Prostate gland (tissue), 2 donors: ENCODE results near the gene NPC1. TPM values are rescaled to one million over a fixed set of nuclear protein-coding genes. Genes with fewer than 3 reads are reported as not detected.

Source experiments
- DNase-seq: peaks from one replicate; pipeline ENCODE4 v3.0.0-alpha.2; 2019; ENCODE audit warnings: low spot score
- H3K27ac ChIP-seq, 2 donors: fragments of 200-600 bp; sonication (generic); 2 replicates each; pipeline ENCODE4 v1.5.1; 2017 to 2019
- H3K27me3 ChIP-seq: fragments of 200-600 bp; sonication (generic); replicated peaks from 2 replicates; pipeline ENCODE4 v1.5.1; 2019; ENCODE audit not compliant: insufficient read depth
- H3K36me3 ChIP-seq, 2 donors: fragments of 200-600 bp; sonication (generic); 1 replicate in 1 of 2; 2 replicates in 1 of 2; pipeline versions ENCODE4 v1.5.1 to v1.8.1; 2017 to 2019
- H3K4me1 ChIP-seq: fragments of 200-600 bp; sonication (generic); replicated peaks from 2 replicates; pipeline ENCODE4 v1.5.1; 2019
- H3K4me3 ChIP-seq, 2 donors: fragments of 200-600 bp; sonication (generic); 2 replicates each; pipeline ENCODE4 v1.5.1; 2017 to 2019
- H3K9me3 ChIP-seq: fragments of 200-600 bp; sonication (generic); 2 replicates; pipeline ENCODE4 v1.5.1; 2017
- CTCF ChIP-seq, 4 experiments: fragments of 200-600 bp in 2 of 4; fragments of 450-650 bp in 2 of 4; sonication (generic) in 2 of 4; IDR thresholded peaks; 1 replicate in 3 of 4; 2 replicates in 1 of 4; pipeline ENCODE4 v1.5.1; 2016 to 2019; ENCODE audit warnings: antibody characterized with exemption in 4 of 4, mild to moderate bottlenecking in 2 of 4, moderate library complexity in 2 of 4
- POLR2A ChIP-seq: fragments of 450-650 bp; IDR thresholded peaks from one replicate; pipeline ENCODE4 v1.6.1; 2016; ENCODE audit warnings: antibody characterized with exemption, mild to moderate bottlenecking
- POLR2AphosphoS5 ChIP-seq: sonication (generic); formaldehyde crosslinking; IDR thresholded peaks from one replicate; pipeline ENCODE4 v1.6.1; 2017; ENCODE audit warnings: antibody characterized with exemption
- WGBS: methylation state at CpG from one replicate; pipeline ENCODE4 v1.1.5; 2018; 5-methylcytosine and 5-hydroxymethylcytosine counted together
- intact Hi-C: fragments of 100-400 bp; cut with DNase I; formaldehyde crosslinking; loops from one replicate; pipeline ENCODE4 v1.14.2; 2022
- total RNA-seq, 2 donors: library from RNA; depleted of rRNA; stranded (reverse); fragments of >200 nt; gene quantifications; one replicate each; pipeline ENCODE4 v1.1.0, GENCODE V29; 2016

NPC1 gene
- total RNA-seq, 2 donors from 2014 or later: 32.0 to 63.5 TPM

- no peaks in the 10 kb centered on the region for H3K27me3 ChIP-seq
- intact Hi-C loops: no loop called here
- no peak for DNase-seq
- H3K36me3 ChIP-seq: no peaks in the 10 kb centered on the region
- no peaks in the 10 kb centered on the region for H3K9me3 ChIP-seq
- WGBS: 82% methylated on average over 1 of the region's 1 CpG
- no peak overlapping the region for H3K27ac ChIP-seq
- H3K4me3 ChIP-seq: no peak overlapping the region
- no peaks in the 10 kb centered on the region for H3K4me1 ChIP-seq
- TF ChIP-seq CTCF (IDR thresholded peaks at IDR 0.05) (no peak), POLR2AphosphoS5 (no peak), POLR2A (no peak)
Measured at GRCh38 chr18:23632615-23633014, 46.3 kb upstream of the NPC1 start.

- no peak for DNase-seq
- no peak overlapping the region for H3K4me3 ChIP-seq
- TF ChIP-seq POLR2AphosphoS5 (no peak), CTCF (IDR thresholded peaks at IDR 0.05) (no peak), POLR2A (no peak)
- 46% methylated on average over 11 of the region's 11 CpGs for WGBS
- H3K27ac ChIP-seq: no peak overlapping the region
- intact Hi-C loops: no loop called here
- H3K36me3 ChIP-seq: no peaks in the 10 kb centered on the region
- peaks cover 6% of the 10 kb centered on the region for H3K4me1 ChIP-seq
- H3K9me3 ChIP-seq: no peaks in the 10 kb centered on the region
- H3K27me3 ChIP-seq: no peaks in the 10 kb centered on the region
Measured at GRCh38 chr18:23631746-23632145, 45.4 kb upstream of the NPC1 start.

- Histone ChIP-seq H3K4me1 (peaks cover 6% of the 10 kb centered on the region), H3K36me3 (no peaks in the 10 kb centered on the region), H3K4me3 (no peak overlapping the region), H3K27ac (no peak overlapping the region), H3K9me3 (no peaks in the 10 kb centered on the region), H3K27me3 (no peaks in the 10 kb centered on the region)
- no peak for DNase-seq
- 98% methylated on average over 5 of the region's 5 CpGs for WGBS
- intact Hi-C loops: no loop called here
- TF ChIP-seq POLR2AphosphoS5 (no peak), POLR2A (no peak), CTCF (IDR thresholded peaks at IDR 0.05) (no peak)
Measured at GRCh38 chr18:23631312-23631711, 45.0 kb upstream of the NPC1 start.

- H3K9me3 ChIP-seq: no peaks in the 10 kb centered on the region
- peaks cover 6% of the 10 kb centered on the region for H3K4me1 ChIP-seq
- intact Hi-C loops: loop anchor here (10.0 kb wide), 1 partner anchor 285 kb away; no protein-coding TSS in a partner anchor
- H3K4me3 ChIP-seq: no peak overlapping the region
- no peak overlapping the region for H3K27ac ChIP-seq
- no peak for DNase-seq
- WGBS: 76% methylated on average over 4 of the region's 4 CpGs
- no peaks in the 10 kb centered on the region for H3K27me3 ChIP-seq
- no peak for TF ChIP-seq POLR2AphosphoS5
- no peak for TF ChIP-seq POLR2A
- no peak for TF ChIP-seq CTCF (IDR thresholded peaks at IDR 0.05)
- no peaks in the 10 kb centered on the region for H3K36me3 ChIP-seq
Measured at GRCh38 chr18:23629444-23629946, 43.2 kb upstream of the NPC1 start.

- intact Hi-C loops: loop anchor here (10.0 kb wide), 1 partner anchor 287 kb away; no protein-coding TSS in a partner anchor
- peaks cover 6% of the 10 kb centered on the region for H3K4me1 ChIP-seq
- no peak for DNase-seq
- no peak overlapping the region for H3K4me3 ChIP-seq
- no peaks in the 10 kb centered on the region for H3K27me3 ChIP-seq
- no peaks in the 10 kb centered on the region for H3K36me3 ChIP-seq
- no peak for TF ChIP-seq POLR2A
- TF ChIP-seq CTCF (IDR thresholded peaks at IDR 0.05): no peak
- no peak for TF ChIP-seq POLR2AphosphoS5
- H3K27ac ChIP-seq: no peak overlapping the region
- no peaks in the 10 kb centered on the region for H3K9me3 ChIP-seq
Measured at GRCh38 chr18:23627970-23628369, 41.7 kb upstream of the NPC1 start.
